BLaER1 (cell line): ENCODE measurements around the gene TAS1R3.

ENCODE experiments used
- H3K27ac ChIP-seq: shearing (Covaris generic); formaldehyde crosslinking; 2 replicates; pipeline ENCODE4 v1.8.1; 2022
- H3K27me3 ChIP-seq: shearing (Covaris generic); formaldehyde crosslinking; 2 replicates; pipeline ENCODE4 v1.8.1; 2022
- H3K36me3 ChIP-seq: shearing (Covaris generic); formaldehyde crosslinking; 2 replicates; pipeline ENCODE4 v1.8.1; 2022
- H3K4me1 ChIP-seq: shearing (Covaris generic); formaldehyde crosslinking; 2 replicates; pipeline ENCODE4 v1.8.1; 2022
- H3K4me2 ChIP-seq: shearing (Covaris generic); formaldehyde crosslinking; 2 replicates; pipeline ENCODE4 v1.8.1; 2022
- H3K4me3 ChIP-seq: shearing (Covaris generic); formaldehyde crosslinking; 2 replicates; pipeline ENCODE4 v1.8.1; 2022
- H3K9ac ChIP-seq: shearing (Covaris generic); formaldehyde crosslinking; 2 replicates; pipeline ENCODE4 v1.8.1; 2022
- H3K9me3 ChIP-seq: shearing (Covaris generic); formaldehyde crosslinking; 2 replicates; pipeline ENCODE4 v1.8.1; 2022
- H4K20me1 ChIP-seq: shearing (Covaris generic); formaldehyde crosslinking; 2 replicates; pipeline ENCODE4 v1.8.1; 2022
- Cebpa-rat ChIP-seq: shearing (Covaris generic); IDR thresholded peaks from 2 replicates; pipeline ENCODE4 v1.8.1; 2022

TAS1R3 gene

DNA sequence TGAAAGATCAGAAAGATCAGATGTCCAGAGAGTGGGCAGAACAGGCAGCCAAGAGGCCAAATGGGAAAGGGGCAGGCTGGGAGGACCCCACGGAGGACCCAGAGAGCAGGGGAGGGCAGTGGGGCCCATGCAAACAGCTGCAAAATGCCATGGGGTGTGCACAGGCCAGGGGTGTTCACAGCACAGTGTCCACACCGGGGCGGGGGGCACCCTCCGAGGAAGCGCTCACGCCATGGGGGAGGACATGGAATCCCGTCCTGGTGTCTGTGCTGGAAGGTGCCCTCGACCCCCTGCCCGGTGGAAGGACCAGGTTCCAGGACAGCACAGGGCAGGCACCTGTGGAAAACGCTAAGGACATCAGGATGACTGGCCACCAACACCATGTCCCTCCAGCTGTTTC lies 8.1 kb upstream of the TAS1R3 start:
- Histone ChIP-seq H3K36me3 (peaks cover 67% of the 10 kb centered on the region), H3K4me3 (0 out of 2 replicates have a peak overlapping the region, but pooled peaks have one; percentile 33), H3K9me3 (no peaks in the 10 kb centered on the region), H3K27me3 (no peaks in the 10 kb centered on the region), H3K9ac (peak overlapping the region; percentile 43; the same call in 1 of the 2 replicates), H3K4me2 (peak overlapping the region; percentile 75), H4K20me1 (peaks cover 85% of the 10 kb centered on the region), H3K27ac (no peak overlapping the region), H3K4me1 (peaks cover 39% of the 10 kb centered on the region)
- TF ChIP-seq Cebpa-rat = no peak

DNA sequence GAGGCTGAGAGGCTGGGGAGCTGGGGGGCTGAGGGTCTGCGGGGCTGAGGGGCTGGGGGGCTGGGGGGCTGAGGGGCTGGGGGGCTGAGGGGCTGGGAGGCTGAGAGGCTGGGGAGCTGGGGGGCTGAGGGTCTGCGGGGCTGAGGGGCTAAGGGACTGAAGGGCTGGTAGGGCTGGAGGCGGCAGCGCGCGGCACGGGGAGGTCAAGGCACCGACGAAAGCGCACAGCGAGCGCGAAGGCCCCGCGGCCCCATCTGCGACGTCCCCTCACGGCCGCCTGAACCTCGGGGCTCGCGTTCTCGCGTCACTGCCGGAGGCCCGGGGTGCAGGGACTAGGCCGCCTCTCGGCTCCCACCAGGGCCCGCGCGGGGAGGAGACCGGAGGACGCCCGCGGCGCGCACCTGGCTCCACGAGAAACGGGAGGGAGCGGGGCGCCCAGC lies 7.0 kb upstream of the TAS1R3 start:
- H3K4me2 ChIP-seq = peak overlapping the region; percentile 72
- peak overlapping the region; percentile 97 for H3K9ac ChIP-seq
- H3K4me3 ChIP-seq = peak overlapping the region; percentile 99
- H3K27me3 ChIP-seq = no peaks in the 10 kb centered on the region
- peak overlapping the region; percentile 93 for H3K27ac ChIP-seq
- H3K4me1 ChIP-seq = peaks cover 39% of the 10 kb centered on the region
- H3K36me3 ChIP-seq = peaks cover 63% of the 10 kb centered on the region
- TF ChIP-seq Cebpa-rat = no peak
- H3K9me3 ChIP-seq = no peaks in the 10 kb centered on the region
- peaks cover 81% of the 10 kb centered on the region for H4K20me1 ChIP-seq

DNA sequence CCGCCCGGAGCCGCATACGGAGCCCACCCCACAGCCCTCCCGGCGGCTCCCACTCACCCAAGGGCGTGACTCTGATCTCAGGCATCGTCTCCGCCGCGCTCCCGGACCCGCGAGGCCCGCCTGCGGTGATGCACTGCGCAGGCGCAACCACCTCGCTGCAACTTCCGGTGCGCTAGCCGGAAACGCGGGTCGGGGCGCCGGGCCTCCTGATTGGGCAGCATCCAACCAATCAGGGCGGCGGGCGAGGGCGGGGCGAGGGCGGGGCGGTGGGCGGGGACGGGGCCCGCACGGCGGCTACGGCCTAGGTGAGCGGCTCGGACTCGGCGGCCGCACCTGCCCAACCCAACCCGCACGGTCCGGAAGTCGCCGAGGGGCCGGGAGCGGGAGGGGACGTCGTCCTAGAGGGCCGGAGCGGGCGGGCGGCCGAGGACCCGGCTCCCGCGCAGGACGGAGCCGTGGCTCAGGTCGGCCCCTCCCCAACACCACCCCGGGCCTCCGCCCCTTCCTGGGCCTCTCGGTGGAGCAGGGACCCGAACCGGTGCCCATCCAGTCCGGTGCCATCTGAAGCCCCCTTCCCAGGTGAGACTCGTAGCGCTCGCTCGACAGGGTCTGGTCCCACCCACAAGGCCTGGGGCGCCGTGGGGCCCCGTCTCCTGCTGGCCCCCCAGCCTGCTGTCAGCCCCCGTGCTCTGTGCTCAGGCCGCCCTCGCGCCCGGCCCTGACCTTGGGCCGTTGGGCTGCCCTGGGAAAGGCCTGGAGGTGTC lies 6.4 kb upstream of the TAS1R3 start, which contains the start of the genes CPTP and INTS11:
TSS of gene CPTP (plus strand) at position 279 of the 764 bp plus-strand sequence. CDS start 2,109 bp downstream, outside the sequence.
TSS of gene INTS11 (minus strand) at position 137 of the 764 bp plus-strand sequence. CDS start at position 85, 52 bp downstream.
- H3K4me3 ChIP-seq = peak within 1 kb of the TSS; percentile 99
- no peaks in the 10 kb centered on the region for H3K9me3 ChIP-seq
- H3K36me3 ChIP-seq = peaks cover 57% of the 10 kb centered on the region
- H3K4me1 ChIP-seq = peaks cover 39% of the 10 kb centered on the region
- peak within 1 kb of the TSS; percentile 97 for H3K9ac ChIP-seq
- H3K27me3 ChIP-seq = no peaks in the 10 kb centered on the region
- peaks cover 81% of the 10 kb centered on the region for H4K20me1 ChIP-seq
- peak within 1 kb of the TSS; percentile 93 for H3K27ac ChIP-seq
- no peak for TF ChIP-seq Cebpa-rat
- H3K4me2 ChIP-seq = peak within 1 kb of the TSS; percentile 97

DNA sequence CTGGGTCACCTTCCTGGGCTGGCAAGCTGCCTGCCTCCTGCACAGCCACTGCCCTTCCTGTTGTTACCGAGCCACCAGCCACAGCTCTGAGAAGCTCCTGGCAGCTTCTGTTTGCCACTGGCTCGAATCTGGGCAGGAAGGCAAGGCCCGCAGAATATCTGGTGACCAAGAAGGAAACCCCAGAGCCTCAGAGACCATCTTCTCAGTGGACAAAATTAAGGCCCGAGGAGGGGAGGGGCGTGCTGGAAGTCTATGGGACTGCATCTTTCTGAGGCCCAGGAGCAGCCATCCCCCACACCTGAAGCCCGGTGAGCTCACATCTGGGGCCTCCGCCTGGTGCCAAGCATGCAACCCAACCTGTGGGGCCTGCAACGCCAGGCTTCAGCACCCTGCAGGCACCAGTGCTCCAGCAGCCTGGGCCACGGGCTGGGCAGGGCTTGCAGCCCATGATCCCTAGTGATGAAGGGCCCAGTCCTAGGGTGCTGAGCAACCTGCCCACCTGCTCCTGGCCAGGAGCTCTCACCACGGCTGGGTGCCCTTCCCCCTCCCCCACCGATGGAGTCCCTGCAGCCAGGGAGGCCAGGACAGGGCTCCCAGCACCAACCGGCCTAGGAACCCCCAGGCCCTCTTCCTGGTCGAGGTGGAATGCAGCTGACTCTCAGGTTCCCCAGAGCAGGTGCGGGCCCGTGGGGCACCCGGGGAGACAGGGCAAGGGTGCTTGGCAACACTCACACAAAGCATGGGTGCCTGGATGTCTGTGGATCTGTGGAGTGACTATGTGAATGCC lies 5.6 kb upstream of the TAS1R3 start:
- Histone ChIP-seq H3K27ac (peak overlapping the region; percentile 79), H3K9me3 (no peaks in the 10 kb centered on the region), H3K27me3 (no peaks in the 10 kb centered on the region), H3K4me1 (peaks cover 38% of the 10 kb centered on the region), H3K36me3 (peaks cover 49% of the 10 kb centered on the region), H3K9ac (peak overlapping the region; percentile 97), H3K4me3 (peak overlapping the region; percentile 99), H4K20me1 (peaks cover 81% of the 10 kb centered on the region), H3K4me2 (peak overlapping the region; percentile 97)
- TF ChIP-seq Cebpa-rat = no peak

DNA sequence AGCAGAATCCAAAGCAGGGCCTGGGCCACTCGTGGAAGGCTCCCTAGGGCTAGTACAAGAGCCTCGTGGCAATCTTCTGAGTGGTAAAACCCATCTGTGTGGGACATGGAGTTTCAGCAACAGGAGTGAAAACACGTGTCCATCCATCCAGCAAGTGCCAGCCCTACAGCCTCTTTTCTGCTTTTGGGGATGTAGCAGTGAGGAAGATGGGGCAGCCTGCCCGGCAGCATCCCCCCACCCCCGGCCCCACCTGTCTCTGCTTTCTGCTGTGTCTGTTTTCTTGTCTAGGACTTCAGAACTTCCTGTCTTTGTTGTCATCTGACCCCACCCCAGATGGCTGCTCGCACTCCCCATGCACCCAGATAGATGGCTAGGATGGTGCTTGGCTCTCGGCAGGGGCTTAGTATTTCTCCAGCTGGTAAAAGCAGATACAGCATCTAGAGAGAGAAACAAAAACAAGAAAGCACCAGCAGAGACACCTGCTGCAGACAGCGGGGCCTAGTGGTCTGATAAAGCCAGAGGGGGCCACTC lies 4.9 kb upstream of the TAS1R3 start:
- peak overlapping the region; percentile 97 for H3K4me2 ChIP-seq
- peak overlapping the region; percentile 97 for H3K9ac ChIP-seq
- no peak for TF ChIP-seq Cebpa-rat
- H3K36me3 ChIP-seq = peaks cover 42% of the 10 kb centered on the region
- H3K4me1 ChIP-seq = peaks cover 36% of the 10 kb centered on the region
- no peaks in the 10 kb centered on the region for H3K9me3 ChIP-seq
- peaks cover 81% of the 10 kb centered on the region for H4K20me1 ChIP-seq
- peak overlapping the region; percentile 99 for H3K4me3 ChIP-seq
- no peak overlapping the region for H3K27ac ChIP-seq
- H3K27me3 ChIP-seq = no peaks in the 10 kb centered on the region

DNA sequence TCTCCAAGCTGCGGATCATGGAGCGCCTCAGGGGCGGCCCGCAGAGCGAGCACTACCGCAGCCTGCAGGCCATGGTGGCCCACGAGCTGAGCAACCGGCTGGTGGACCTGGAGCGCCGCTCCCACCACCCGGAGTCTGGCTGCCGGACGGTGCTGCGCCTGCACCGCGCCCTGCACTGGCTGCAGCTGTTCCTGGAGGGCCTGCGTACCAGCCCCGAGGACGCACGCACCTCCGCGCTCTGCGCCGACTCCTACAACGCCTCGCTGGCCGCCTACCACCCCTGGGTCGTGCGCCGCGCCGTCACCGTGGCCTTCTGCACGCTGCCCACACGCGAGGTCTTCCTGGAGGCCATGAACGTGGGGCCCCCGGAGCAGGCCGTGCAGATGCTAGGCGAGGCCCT lies 3.8 kb upstream of the TAS1R3 start:
- Histone ChIP-seq H3K27me3 (no peaks in the 10 kb centered on the region), H3K4me1 (peaks cover 36% of the 10 kb centered on the region), H3K9me3 (no peaks in the 10 kb centered on the region), H3K36me3 (peaks cover 32% of the 10 kb centered on the region), H3K27ac (no peak overlapping the region), H3K4me3 (no peak overlapping the region), H3K9ac (no peak overlapping the region), H3K4me2 (no peak overlapping the region), H4K20me1 (peaks cover 78% of the 10 kb centered on the region)
- TF ChIP-seq Cebpa-rat = no peak

DNA sequence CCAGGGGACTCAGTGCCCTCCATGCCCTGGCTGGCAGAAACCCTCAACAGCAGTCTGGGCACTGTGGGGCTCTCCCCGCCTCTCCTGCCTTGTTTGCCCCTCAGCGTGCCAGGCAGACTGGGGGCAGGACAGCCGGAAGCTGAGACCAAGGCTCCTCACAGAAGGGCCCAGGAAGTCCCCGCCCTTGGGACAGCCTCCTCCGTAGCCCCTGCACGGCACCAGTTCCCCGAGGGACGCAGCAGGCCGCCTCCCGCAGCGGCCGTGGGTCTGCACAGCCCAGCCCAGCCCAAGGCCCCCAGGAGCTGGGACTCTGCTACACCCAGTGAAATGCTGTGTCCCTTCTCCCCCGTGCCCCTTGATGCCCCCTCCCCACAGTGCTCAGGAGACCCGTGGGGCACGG lies 2.8 kb upstream of the TAS1R3 start:
- H3K4me1 ChIP-seq = peaks cover 30% of the 10 kb centered on the region
- no peaks in the 10 kb centered on the region for H3K9me3 ChIP-seq
- H3K36me3 ChIP-seq = peaks cover 27% of the 10 kb centered on the region
- H4K20me1 ChIP-seq = peaks cover 80% of the 10 kb centered on the region
- TF ChIP-seq Cebpa-rat = no peak
- no peak overlapping the region for H3K4me3 ChIP-seq
- no peak overlapping the region for H3K27ac ChIP-seq
- H3K27me3 ChIP-seq = no peaks in the 10 kb centered on the region
- 0 out of 2 replicates have a peak overlapping the region, but pooled peaks have one; percentile 4 for H3K9ac ChIP-seq
- H3K4me2 ChIP-seq = no peak overlapping the region

DNA sequence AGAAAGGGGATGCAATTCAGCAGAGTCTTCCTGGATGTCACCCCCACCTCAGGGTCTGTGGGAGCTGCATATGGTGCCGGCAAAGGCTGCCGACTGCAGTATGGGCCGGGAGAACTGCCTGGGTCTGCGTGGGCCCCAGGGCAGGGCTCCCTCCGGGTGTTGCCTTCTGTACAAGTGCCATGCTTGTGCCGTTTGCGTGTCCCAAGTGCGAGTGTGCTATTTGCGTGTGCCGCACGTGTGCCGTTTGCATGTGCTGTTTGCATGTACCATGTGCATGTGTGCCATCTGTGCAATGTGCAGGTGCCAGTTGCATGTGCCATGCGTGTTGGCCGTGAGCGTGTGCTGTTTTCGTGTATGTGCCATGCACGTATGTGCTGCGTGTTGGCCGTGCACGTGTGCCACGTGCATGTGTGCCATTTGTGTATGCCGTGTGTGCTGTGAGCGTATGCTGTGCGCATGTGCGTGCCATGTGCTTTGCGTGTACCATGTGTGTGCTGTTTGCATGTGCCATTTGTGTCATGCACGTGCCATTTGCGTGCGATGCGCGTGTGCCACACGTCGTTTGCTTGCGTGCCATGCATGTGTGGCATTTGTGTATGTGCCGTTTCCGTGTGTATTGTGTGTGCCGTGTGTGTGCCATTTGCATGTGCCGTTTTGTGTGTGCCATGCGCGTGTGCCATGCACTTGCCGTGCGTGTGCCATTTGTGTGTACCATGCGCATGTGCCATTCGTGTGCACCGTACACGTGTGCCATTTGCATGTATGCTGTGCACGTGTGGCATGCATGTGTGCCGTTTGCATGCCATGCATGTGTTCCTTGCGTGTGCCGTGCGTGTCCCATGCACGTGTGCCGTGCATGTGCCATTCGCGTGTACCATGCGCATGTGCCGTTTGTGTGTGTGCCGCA lies 1.5 kb upstream of the TAS1R3 start:
- no peaks in the 10 kb centered on the region for H3K27me3 ChIP-seq
- H3K9ac ChIP-seq = no peak overlapping the region
- H3K4me3 ChIP-seq = no peak overlapping the region
- no peak overlapping the region for H3K4me2 ChIP-seq
- H3K9me3 ChIP-seq = no peaks in the 10 kb centered on the region
- peaks cover 26% of the 10 kb centered on the region for H3K4me1 ChIP-seq
- peaks cover 35% of the 10 kb centered on the region for H3K36me3 ChIP-seq
- H4K20me1 ChIP-seq = peaks cover 89% of the 10 kb centered on the region
- TF ChIP-seq Cebpa-rat = no peak
- no peak overlapping the region for H3K27ac ChIP-seq
